ENCODE measurements around the gene ZNF221. TPM values are rescaled to one million over a fixed set of nuclear protein-coding genes. Genes with fewer than 3 reads are reported as not detected.

Gene ZNF221
- total and polyA plus RNA-seq, 8 donors = 0.65 to 3.9 (median 1.3) TPM

DNA sequence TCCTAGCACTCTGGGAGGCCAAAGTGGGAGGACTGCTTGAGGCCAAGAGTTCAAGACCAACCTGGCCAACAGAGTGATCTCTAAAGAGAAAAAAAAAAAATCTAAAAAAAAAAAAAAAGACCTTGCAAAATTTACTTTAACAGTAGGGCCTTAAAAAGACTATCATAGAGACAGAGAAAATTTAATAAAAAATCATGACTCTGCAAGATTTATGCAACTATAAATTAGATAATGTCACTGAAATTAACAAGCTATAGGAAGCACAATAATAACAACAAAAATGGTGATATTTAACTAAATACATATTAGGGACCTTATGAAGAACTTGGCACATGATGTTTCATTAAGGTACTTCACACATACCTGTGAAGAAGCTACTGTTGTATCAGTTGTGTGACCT lies 27.2 kb upstream of the ZNF221 start:
- intact Hi-C loops (cut with DNase I) = no loop called here
- TF ChIP-seq, protein P1, sequence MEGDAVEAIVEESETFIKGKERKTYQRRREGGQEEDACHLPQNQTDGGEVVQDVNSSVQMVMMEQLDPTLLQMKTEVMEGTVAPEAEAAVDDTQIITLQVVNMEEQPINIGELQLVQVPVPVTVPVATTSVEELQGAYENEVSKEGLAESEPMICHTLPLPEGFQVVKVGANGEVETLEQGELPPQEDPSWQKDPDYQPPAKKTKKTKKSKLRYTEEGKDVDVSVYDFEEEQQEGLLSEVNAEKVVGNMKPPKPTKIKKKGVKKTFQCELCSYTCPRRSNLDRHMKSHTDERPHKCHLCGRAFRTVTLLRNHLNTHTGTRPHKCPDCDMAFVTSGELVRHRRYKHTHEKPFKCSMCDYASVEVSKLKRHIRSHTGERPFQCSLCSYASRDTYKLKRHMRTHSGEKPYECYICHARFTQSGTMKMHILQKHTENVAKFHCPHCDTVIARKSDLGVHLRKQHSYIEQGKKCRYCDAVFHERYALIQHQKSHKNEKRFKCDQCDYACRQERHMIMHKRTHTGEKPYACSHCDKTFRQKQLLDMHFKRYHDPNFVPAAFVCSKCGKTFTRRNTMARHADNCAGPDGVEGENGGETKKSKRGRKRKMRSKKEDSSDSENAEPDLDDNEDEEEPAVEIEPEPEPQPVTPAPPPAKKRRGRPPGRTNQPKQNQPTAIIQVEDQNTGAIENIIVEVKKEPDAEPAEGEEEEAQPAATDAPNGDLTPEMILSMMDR (IDR thresholded peaks at IDR 0.05) = no peak
- Histone ChIP-seq H3K27me3 (no peaks in the 10 kb centered on the region), H3K9me3 (no peaks in the 10 kb centered on the region), H3K27ac (no peak overlapping the region), H3K4me1 (no peaks in the 10 kb centered on the region), H3K4me3 (no peak overlapping the region), H3K36me3 (peaks cover 3 to 91% (median 43%) of the 10 kb centered on the region in 3 donors)
- no peak for ATAC-seq
- DNase-seq = no peak
- FAIRE-seq = no peak

DNA sequence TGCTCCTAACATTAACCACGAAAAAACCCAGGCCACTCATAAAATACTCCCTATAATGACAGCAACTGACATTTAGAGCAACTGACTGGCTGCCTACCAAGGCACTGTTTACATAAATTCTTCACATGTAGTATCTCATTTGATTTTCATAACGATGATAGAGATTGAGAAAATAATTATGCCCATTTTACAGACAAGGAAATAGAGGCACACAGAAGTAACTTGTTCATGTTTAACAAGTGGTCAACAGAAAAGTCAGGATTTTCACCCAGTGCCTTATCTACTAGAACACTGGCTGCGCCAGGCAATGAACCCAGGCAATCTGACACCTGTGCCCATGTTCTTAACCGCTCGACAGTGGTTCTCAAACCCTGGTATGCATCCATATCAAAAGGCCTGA lies 22.2 kb upstream of the ZNF221 start:
- no peak overlapping the region for H3K27ac ChIP-seq
- DNase-seq = no peak
- no peak for FAIRE-seq
- no peaks in the 10 kb centered on the region for H3K9me3 ChIP-seq
- H3K27me3 ChIP-seq = no peaks in the 10 kb centered on the region
- no peak overlapping the region for H3K4me3 ChIP-seq
- intact Hi-C loops (cut with DNase I) = no loop called here
- peaks cover 0 to 66% (median 14%) of the 10 kb centered on the region in 3 donors for H3K36me3 ChIP-seq
- peaks cover 0 to 7% (median 2%) of the 10 kb centered on the region in 3 donors for H3K4me1 ChIP-seq
- ATAC-seq = no peak
- TF ChIP-seq, protein P1 (IDR thresholded peaks at IDR 0.05) = no peak
- 95 to 96% methylated on average over 5 of the region's 5 CpGs for WGBS, 2 donors

DNA sequence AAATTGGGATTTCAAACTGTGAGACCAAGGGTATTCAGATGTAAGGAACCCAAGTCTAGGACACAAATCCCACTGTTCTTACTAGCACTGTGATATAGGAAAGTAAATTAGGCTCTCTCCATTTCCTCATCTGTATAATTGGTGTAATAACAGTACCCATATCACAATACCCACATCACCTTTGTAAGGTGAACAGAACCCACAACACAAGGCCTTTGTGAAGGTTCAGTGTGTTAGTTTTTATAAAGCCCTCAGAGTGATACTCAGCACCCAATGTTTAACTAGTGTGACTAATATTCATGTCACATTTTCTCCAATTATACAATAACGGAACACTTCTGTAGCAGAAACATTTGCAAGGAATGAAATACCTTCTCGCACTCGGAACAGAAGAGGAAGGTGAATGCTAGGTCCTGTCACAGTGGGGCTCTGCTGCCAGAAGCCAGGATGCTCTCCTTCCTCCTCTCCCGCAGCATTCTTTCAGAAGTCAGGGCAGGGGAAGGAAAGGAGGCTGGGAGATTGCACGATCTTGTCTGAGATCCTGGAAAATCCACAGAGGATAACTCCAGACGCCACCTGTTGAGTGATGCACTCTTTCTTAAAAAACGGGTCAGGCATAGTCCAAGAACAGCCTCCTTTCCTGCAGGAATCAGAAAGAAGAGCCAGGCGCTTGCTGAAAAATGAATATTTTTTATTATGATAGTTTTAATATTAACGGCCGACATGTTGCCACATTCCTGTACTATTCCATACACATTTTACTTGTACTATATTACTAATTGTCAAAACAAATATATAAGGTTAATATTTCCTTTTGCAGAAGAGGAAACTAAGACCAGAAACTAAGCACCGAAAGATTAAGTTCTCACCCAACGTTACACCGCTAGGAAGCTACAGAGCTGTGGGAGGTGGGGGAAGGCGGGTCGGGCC lies 16.7 kb upstream of the ZNF221 start:
- Histone ChIP-seq H3K4me3 (peak overlapping the region; percentile 43 to 72 (median 60)), H3K27me3 (no peaks in the 10 kb centered on the region), H3K27ac (peak overlapping the region; percentile 52 to 80 (median 64)), H3K9me3 (no peaks in the 10 kb centered on the region), H3K36me3 (peaks cover 0 to 18% (median 0%) of the 10 kb centered on the region in 3 donors), H3K4me1 (peaks cover 0 to 12% (median 5%) of the 10 kb centered on the region in 3 donors)
- no peak for DNase-seq
- no peak for FAIRE-seq
- intact Hi-C loops (cut with DNase I) = no loop called here
- peak in 1 of 4 donors; percentile 3 for ATAC-seq
- TF ChIP-seq, protein P1 (IDR thresholded peaks at IDR 0.05) = no peak
- 10 to 13% methylated on average over 15 of the region's 15 CpGs for WGBS, 2 donors

DNA sequence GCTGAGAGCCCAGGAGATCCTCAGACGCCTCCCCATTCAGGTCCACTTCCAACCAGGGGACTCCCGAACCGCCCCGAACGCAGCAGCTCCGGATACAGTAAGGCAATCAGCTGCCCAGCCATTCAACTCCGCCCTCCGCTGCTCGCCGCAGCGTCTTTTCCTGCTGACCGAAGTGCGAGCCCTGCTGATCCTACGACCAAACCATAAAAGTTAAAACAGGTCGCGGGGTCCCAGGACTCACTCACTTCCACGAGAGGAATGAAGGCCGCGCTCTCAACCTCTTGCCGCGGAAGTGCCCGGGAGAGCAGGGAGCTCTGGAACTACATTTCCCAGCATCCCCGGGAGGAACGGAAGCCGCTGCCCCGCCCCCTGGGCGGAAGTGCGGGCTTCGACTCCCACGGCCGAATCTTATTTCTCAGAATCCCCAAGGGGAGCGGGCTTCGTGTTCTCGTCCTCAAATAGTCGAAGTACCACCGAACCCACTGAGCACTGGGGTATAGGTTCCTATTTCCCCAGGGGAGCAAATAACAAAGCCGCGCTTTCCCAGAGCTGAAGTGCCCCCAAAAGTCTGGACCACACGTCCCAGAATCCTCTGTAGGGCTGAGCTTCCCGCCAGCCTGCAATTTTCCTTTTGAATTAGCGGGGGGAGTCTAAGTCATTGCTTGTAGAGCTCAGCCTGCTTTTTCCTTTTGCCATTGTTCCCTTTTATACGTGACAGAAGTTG lies 15.9 kb upstream of the ZNF221 start, which contains the start of gene ZNF45:
Gene ZNF45, minus strand, starts transcription at position 298 of the 724 bp plus-strand sequence. CDS start 13,097 bp downstream, outside the sequence.
- H3K27me3 ChIP-seq = no peaks in the 10 kb centered on the region
- TF ChIP-seq, protein P1 (IDR thresholded peaks at IDR 0.05) = no peak
- H3K27ac ChIP-seq = peak within 1 kb of the TSS; percentile 52 to 80 (median 64)
- peak within 1 kb of the TSS; percentile 43 to 72 (median 60) for H3K4me3 ChIP-seq
- peaks cover 0 to 12% (median 5%) of the 10 kb centered on the region in 3 donors for H3K4me1 ChIP-seq
- FAIRE-seq (no peak), ATAC-seq (peak; percentile 99 to 100 (median 100)), DNase-seq (peak; percentile 83 to 93 (median 88))
- intact Hi-C loops (cut with DNase I) = no loop called here
- 0 to 1% methylated on average over 42 of the region's 42 CpGs for WGBS, 2 donors
- H3K9me3 ChIP-seq = no peaks in the 10 kb centered on the region
- peaks cover 0 to 13% (median 0%) of the 10 kb centered on the region in 3 donors for H3K36me3 ChIP-seq

All from pancreas (tissue), 10 donors.